Ovary (tissue), 9 donors: ENCODE results near the gene COL18A1. TPM values are rescaled to one million over a fixed set of nuclear protein-coding genes. Genes with fewer than 3 reads are reported as not detected.

Experiments
- DNase-seq, 5 donors: peaks; one replicate each; pipeline ENCODE4 v3.0.0-alpha.2; 2019 to 2020
- H3K27ac ChIP-seq, 2 donors: fragments of 200-600 bp; one replicate each; pipeline versions ENCODE4 v1.5.1 to v1.8.0; 2019 to 2022
- H3K27me3 ChIP-seq: fragments of 200-600 bp; one replicate; pipeline ENCODE4 v1.8.0; 2022
- H3K36me3 ChIP-seq: fragments of 200-600 bp; sonication (generic); one replicate; pipeline ENCODE4 v1.5.1; 2019
- H3K4me1 ChIP-seq: one replicate; pipeline ENCODE4 v1.8.1; 2013; ENCODE audit warnings: mild to moderate bottlenecking, moderate library complexity; ENCODE audit not compliant: insufficient read depth
- H3K4me3 ChIP-seq: fragments of 200-600 bp; sonication (generic); one replicate; pipeline ENCODE4 v1.5.1; 2017
- H3K9me3 ChIP-seq, 2 donors: fragments of 200-600 bp in 1 of 2; sonication (generic) in 1 of 2; one replicate each; pipeline versions ENCODE4 v1.5.1 to v1.8.1; 2013 to 2019; ENCODE audit warnings: mild to moderate bottlenecking in 1 of 2, moderate library complexity in 1 of 2
- EP300 ChIP-seq: sonication (generic); formaldehyde crosslinking; IDR thresholded peaks from one replicate; pipeline ENCODE4 v1.6.1; 2017; ENCODE audit warnings: antibody characterized with exemption
- POLR2A ChIP-seq: fragments of 450-650 bp; IDR thresholded peaks from one replicate; pipeline ENCODE4 v1.6.1; 2017; ENCODE audit warnings: antibody characterized with exemption, mild to moderate bottlenecking, moderate library complexity
- WGBS, 3 donors: extraction: QIAGEN DNeasy Blood & Tissue Kit in 1 of 3; methylation state at CpG; one replicate each; pipeline versions ENCODE4 v1.1.5 to v1.1.7; 2013 to 2017; 5-methylcytosine and 5-hydroxymethylcytosine counted together
- intact Hi-C, 4 donors: fragments of 100-400 bp; cut with DNase I; formaldehyde crosslinking; loops; one replicate each; pipeline versions ENCODE4 v1.11.0 to v1.15.1; 2022 to 2023
- polyA plus RNA-seq, 2 donors: library from polyadenylated mRNA; stranded (reverse); fragments of 200-250 nt in 1 of 2; fragments of 350-450 nt in 1 of 2; fragmentation: Illumina TruSeq in 1 of 2; extraction: RNeasy Lipid Tissue Mini Kit (QIAGEN cat#74804) in 1 of 2; gene quantifications; one replicate each; pipeline ENCODE4 v1.2.3, GENCODE V29; 2013 to 2014
- total RNA-seq, 7 donors: library from RNA; depleted of rRNA in 2 of 7; stranded (reverse); fragments of >200 nt in 2 of 7; fragmentation: NEBNext Ultra II Directional in 3 of 7; extraction: Animal tissue kit (Norgen Biotek cat#: 25700) in 3 of 7; gene quantifications; one replicate each; pipeline versions ENCODE4 v1.1.0 to v1.2.4, GENCODE V29; 2016 to 2023
- TF ChIP-seq, protein P1 (sequence below), 3 donors: fragments of 450-650 bp in 2 of 3; fragments of 200-600 bp in 1 of 3; IDR thresholded peaks; one replicate each; pipeline versions ENCODE4 v1.5.1 to v1.8.0; 2016 to 2022; ENCODE audit warnings: antibody characterized with exemption in 3 of 3, mild to moderate bottlenecking in 1 of 3
- donor health status: DM: no; HTN: no; CAD: no; lungs with moderate emphysema.
- donor health status: DM: no; HTN: no; CAD: no.
- donor health status: Bipolar disorder and iron deficiency.
- donor health status: DM: yes; HTN: yes; CAD: no.
- donor health status: DM: no; HTN: no; CAD: no.
- donor health status: DM: yes; HTN: yes; CAD: no.

COL18A1 gene
- total and polyA plus RNA-seq, 9 donors = 11.1 to 353 (median 268) TPM

DNA sequence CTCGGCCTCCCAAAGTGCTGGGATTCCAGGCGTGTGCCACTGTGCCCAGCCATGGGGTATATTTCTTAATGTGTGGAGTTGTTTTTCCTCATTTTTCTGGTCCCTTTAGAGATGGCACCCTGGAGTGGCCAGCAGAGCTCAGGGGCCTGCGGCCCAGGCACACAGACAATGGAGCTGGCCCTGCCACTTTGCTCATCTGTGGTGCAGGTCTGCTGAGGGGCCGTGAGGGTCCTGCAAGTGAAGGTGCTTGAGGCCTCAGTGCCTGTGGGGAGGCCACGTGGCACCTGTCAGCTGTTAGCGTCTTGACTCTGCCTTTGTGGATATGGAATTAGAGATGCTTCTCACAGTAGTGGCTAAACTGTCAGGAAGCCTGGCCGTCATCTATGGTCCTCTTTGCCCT, 7.5 kb downstream of the COL18A1 start:
- Histone ChIP-seq H3K4me1 (peaks cover 27% of the 10 kb centered on the region), H3K36me3 (no peaks in the 10 kb centered on the region), H3K4me3 (no peak overlapping the region), H3K27ac (peak overlapping the region in 1 of 2 donors; percentile 46), H3K9me3 (no peaks in the 10 kb centered on the region), H3K27me3 (no peaks in the 10 kb centered on the region)
- intact Hi-C loops = no loop called here
- TF ChIP-seq, protein P1, sequence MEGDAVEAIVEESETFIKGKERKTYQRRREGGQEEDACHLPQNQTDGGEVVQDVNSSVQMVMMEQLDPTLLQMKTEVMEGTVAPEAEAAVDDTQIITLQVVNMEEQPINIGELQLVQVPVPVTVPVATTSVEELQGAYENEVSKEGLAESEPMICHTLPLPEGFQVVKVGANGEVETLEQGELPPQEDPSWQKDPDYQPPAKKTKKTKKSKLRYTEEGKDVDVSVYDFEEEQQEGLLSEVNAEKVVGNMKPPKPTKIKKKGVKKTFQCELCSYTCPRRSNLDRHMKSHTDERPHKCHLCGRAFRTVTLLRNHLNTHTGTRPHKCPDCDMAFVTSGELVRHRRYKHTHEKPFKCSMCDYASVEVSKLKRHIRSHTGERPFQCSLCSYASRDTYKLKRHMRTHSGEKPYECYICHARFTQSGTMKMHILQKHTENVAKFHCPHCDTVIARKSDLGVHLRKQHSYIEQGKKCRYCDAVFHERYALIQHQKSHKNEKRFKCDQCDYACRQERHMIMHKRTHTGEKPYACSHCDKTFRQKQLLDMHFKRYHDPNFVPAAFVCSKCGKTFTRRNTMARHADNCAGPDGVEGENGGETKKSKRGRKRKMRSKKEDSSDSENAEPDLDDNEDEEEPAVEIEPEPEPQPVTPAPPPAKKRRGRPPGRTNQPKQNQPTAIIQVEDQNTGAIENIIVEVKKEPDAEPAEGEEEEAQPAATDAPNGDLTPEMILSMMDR (IDR thresholded peaks at IDR 0.05) = no peak
- TF ChIP-seq POLR2A (no peak), EP300 (no peak)
- DNase-seq = peak in 2 of 5 donors; percentile 24 to 42
- WGBS, 3 donors = 89 to 96% (median 91%) methylated on average over 7 of the region's 7 CpGs

DNA sequence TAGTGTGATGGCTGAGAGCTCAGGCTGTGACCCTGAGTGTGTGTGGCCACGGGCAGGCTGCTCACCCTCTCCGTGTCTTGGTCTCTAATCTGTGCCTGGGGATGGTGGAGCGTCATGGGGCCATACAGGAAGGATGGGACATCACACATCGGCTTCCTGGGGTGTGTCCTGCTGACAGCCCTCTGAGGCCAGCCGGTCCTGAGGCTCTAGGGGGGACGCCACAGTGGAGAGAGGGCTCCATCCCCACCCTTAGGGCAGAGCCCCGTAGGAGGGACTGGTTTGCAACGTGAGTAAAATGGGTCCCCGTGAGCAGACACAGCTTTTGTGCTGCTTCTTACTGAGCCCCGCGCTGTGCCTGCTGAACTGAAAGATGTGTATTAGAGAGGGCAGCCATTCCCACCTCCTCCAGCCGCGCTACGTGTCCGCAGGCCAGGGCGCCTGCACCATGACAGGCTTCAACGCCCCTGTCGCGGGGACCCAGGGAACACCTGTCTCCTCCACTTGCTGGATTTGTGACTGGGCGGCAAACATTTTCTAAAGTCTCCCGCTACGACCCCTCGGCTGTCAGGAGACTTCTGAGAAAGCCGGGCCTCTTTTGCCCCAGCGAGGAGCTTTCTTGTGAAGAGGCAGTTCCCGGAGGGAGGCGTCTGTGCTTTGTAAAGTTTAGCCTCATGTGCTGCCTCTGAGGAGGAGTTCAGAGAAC, 8.1 kb downstream of the COL18A1 start:
- intact Hi-C loops = no loop called here
- WGBS, 3 donors = 57 to 71% (median 67%) methylated on average over 27 of the region's 27 CpGs
- no peaks in the 10 kb centered on the region for H3K9me3 ChIP-seq
- peak overlapping the region in 1 of 2 donors; percentile 46 for H3K27ac ChIP-seq
- H3K27me3 ChIP-seq = no peaks in the 10 kb centered on the region
- peaks cover 25% of the 10 kb centered on the region for H3K4me1 ChIP-seq
- TF ChIP-seq EP300 = no peak
- no peak for TF ChIP-seq POLR2A
- TF ChIP-seq, protein P1 (IDR thresholded peaks at IDR 0.05) = no peak
- H3K36me3 ChIP-seq = no peaks in the 10 kb centered on the region
- H3K4me3 ChIP-seq = no peak overlapping the region
- DNase-seq = peak in 4 of 5 donors; percentile 24 to 56 (median 36)

DNA sequence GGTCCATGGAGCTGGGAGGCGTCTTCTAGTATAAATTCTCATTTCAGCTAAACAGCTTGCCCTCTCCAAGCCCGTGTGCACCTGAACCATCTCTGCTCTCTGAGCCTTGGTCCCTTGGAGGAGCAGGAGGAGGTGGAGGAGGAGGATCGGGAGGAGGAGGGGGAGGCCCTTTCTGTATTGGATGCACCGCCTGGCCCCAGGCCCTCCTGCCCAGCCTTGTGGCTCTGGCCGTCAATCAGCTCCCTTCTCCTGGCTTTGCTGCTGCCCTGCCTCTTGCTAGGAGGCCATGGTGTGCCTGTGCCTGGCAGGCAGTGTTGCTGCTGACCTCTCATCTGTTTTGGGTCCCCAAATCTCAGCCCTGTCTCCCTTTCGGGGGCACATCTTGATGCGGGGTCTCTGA, 9.0 kb downstream of the COL18A1 start:
- DNase-seq = peak in 4 of 5 donors; percentile 27 to 43 (median 32)
- no peaks in the 10 kb centered on the region for H3K9me3 ChIP-seq
- no peaks in the 10 kb centered on the region for H3K36me3 ChIP-seq
- no peak overlapping the region for H3K4me3 ChIP-seq
- intact Hi-C loops = no loop called here
- TF ChIP-seq EP300 = no peak
- TF ChIP-seq, protein P1 (IDR thresholded peaks at IDR 0.05) = no peak
- no peak for TF ChIP-seq POLR2A
- H3K27ac ChIP-seq = no peak overlapping the region
- H3K4me1 ChIP-seq = peaks cover 28% of the 10 kb centered on the region
- H3K27me3 ChIP-seq = no peaks in the 10 kb centered on the region
- WGBS, 3 donors = 59 to 78% (median 70%) methylated on average over 7 of the region's 7 CpGs

DNA sequence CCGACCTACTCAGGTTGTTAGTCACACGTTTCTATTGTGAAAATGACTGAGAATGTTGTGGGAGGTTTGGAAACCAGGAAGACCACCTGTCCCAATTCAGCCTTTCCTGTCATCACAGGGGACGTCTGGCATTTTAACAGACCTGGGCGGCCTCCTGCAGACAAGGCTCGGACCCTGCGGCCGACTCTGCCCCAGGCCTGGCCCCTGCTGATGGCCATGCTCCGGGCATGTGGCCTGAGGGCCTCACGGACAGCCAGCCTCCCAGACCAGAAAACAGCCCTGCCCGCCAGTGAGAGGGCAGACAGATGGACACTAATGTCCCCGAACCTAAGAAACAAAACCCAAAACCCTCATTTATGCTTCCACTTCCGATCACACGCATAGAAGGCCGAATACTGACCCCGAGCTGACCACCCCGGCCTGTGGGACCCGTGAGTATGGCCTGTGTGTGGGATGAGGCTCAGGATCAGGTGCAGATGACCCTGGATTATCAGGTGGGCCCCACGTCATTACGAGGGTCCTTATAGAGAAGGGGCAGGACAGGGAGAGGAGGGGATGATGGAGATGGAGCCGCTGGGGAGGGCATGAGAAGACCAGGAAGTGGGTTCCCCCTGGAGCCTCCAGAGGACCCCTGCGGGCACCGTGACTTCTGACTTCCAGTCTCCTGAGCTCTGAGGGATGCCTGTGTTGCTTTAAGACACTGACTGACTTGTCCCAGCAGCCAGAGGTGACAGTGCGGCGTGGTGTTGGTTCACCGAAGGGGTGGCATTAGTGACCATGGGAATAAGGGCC, 9.6 kb downstream of the COL18A1 start:
- H3K4me3 ChIP-seq = no peak overlapping the region
- TF ChIP-seq, protein P1 (IDR thresholded peaks at IDR 0.05) = no peak
- TF ChIP-seq POLR2A (no peak), EP300 (no peak)
- peaks cover 26% of the 10 kb centered on the region for H3K4me1 ChIP-seq
- DNase-seq = peak in 4 of 5 donors; percentile 27 to 42 (median 32)
- H3K36me3 ChIP-seq = no peaks in the 10 kb centered on the region
- WGBS, 3 donors = 89 to 92% (median 91%) methylated on average over 25 of the region's 25 CpGs
- no peaks in the 10 kb centered on the region for H3K9me3 ChIP-seq
- intact Hi-C loops = no loop called here
- H3K27ac ChIP-seq = no peak overlapping the region
- no peaks in the 10 kb centered on the region for H3K27me3 ChIP-seq
